Thyroid gland (tissue), 4 donors: ENCODE data around the gene REG1B.

Experiments
- CTCF ChIP-seq, 6 experiments: fragments of 200-600 bp in 3 of 6; fragments of 450-650 bp in 3 of 6; sonication (generic) in 3 of 6; IDR thresholded peaks; one replicate each; pipeline ENCODE4 v1.5.1; 2016 to 2019; ENCODE audit warnings: antibody characterized with exemption in 6 of 6, mild to moderate bottlenecking in 2 of 6, inconsistent platforms in 1 of 6, moderate library complexity in 1 of 6
- POLR2A ChIP-seq, 2 donors: fragments of 450-650 bp; IDR thresholded peaks; one replicate each; pipeline ENCODE4 v1.6.1; 2017; ENCODE audit warnings: antibody characterized with exemption in 2 of 2, mild to moderate bottlenecking in 2 of 2, moderate library complexity in 1 of 2

- TF ChIP-seq CTCF (IDR thresholded peaks at IDR 0.05) (no peak), POLR2A (IDR thresholded peaks at IDR 0.05) (no peak)
Measured at GRCh38 chr2:79125721-79125985, 37.9 kb upstream of the REG1B start.
